Urothelium cell line (cell line): ENCODE data around the gene SLC7A5.
"Not testable (repeated sequence)": the region's sequence is repeated elsewhere in the genome, so short reads cannot be mapped to it uniquely, and the experiment has no call there.

Experiments used
- DNase-seq: peaks from one replicate; pipeline ENCODE4 v3.0.0; 2011; ENCODE audit warnings: low spot score, mixed read lengths
- FAIRE-seq: peaks from 2 replicates; lab custom pipeline; 2011; peaks lifted over from hg19 to GRCh38; lab: Jason Lieb, UNC

SLC7A5 gene

DNA sequence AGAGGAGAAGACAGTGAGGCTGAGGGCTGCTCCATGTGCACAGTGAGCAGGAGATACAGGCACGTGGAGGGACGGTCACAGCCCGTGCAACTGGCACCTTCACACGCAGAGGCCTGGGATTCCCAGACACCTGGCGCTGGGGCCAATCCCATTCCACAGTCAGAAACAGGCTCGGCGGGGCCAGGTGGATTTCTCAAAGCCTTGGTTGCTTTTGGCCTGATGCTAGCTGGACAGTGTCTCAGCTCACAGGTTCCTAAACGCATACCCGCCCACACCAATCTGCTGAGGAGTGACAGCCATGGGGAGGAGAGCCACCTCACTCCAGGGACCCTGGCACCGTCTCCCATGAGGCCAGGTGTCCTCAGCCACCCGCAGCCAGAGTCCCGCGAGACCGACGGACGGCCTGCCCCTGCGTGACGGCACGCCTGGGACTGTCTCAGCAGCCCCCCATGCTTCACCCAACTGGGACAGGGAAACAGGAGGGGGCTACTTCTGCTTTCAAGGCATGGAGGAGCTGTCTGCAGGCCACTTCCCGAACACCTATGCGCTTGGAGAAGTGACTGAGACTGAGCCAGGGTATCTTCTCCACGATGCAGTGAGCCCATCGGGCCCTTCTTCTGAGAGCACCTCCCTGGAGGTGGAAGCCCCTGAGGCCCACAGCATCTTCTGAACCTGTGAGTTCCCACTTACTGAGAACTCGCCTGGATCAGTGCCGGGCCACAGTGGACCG, 6.5 kb downstream of the SLC7A5 start:
- DNase-seq, FAIRE-seq: not testable (repeated sequence)

DNA sequence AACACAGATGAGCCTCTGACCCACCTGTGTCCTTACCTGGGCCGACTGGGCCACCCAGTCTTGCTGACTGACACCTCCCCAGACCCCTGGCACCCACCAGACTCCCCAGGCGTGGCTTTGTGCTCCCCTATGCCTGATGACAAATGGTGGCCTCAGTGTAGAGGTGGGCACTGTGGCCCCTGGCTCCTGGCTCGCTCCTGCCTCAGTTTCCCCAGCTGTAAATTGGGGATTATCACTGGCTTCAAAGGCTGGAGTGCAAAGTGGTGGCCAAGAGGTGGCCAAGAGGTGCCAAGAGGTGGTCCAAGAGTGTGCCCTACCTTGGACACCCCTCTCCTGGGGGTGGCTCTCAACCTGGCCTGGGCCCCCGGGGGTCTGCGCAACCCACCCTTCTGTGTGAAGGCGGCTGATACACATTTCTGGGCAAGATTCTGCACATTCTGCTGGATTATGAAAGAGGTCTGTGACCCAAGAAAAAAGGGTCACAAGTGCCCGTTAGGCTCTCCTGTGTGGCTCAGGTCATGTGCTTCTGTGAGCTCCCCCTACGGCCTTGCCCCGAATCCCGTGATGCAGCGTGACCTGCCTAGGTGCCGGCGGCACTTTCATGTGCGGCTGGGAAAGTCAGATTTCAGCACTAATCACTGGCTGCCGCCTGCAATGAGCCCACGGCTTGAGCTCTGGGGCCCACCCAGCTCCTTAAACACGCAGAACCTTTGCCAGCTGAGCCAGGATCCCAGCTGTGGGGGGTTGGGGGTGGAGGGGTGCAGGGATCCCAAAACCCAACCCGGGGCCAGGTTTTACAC, 7.8 kb downstream of the SLC7A5 start:
- DNase-seq, FAIRE-seq: not testable (repeated sequence)

DNA sequence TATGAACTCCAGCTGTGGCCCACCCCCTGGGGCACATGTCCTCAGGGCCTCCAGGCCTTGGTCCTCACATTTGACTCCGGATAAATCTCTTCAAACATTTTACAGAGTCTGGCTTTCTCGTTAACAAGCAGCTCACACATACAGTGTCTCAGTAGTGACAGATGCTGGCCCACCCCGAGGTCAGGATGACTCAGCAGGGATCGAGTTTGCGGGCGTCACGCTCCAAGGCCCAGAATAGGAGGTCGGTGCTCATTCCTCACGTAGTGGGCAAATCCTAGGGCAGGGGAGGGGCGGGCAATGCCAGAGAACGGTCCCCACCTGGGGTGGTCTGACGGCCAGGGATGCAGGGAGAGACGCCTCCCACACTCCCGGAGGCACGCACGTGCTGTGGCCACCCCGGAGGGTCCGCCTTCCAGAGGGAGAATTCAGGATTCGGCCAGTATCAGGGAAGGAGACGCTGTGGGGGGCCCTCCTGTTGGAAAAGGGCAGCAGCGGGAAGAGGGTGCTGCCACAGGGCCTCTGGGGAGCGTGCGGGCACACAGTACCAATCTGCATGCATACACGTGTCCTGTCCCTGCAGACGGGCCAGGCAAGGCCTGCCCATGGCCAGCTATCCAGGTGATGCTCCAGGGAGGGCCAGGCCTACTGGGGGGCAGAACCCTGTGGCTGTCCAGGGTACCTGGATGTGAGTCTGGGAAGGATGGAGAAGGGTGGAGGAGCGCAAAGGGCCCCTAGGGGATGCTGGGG, 8.6 kb downstream of the SLC7A5 start:
- DNase-seq = no peak
- no peak for FAIRE-seq

DNA sequence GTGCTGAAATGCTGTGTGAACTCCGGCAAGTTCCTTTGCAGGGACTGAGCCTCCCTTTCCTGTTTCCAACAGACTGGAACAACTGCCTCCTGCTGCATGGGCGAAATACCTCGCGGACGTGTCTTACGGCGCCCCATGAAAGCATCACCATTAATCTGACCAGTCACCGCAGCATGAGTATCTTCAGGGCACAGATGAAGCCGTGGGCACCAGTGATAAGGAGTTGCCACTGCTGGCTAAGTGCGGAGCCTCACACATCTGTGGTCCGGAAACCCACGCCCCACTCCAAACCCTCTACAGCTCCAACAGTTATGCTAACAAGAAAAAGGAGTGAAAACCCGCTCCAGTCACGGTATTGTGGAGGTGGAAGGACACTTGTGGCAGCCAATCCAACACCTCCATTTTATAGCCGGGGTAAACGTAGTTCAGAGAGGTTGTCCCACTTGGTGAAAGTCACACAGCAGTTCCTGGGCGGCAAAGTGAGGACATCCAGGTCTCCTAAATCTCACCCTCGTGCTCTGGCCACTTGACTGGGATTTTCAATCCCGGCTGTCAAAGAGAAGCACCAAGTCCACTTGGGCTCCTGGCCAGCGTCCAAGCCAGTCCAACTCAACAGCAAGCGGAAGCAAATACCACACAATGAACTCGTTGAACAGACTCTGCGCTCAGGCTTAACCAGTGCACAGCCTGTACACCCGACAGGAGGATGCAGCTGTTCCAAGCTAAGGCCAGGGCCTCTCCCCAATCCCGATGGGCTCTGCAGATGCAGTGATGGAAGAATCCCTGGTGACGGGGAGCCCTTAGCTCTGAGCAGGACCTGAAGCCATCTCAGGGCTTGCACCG, 10.9 kb downstream of the SLC7A5 start:
- FAIRE-seq = not testable (repeated sequence)

DNA sequence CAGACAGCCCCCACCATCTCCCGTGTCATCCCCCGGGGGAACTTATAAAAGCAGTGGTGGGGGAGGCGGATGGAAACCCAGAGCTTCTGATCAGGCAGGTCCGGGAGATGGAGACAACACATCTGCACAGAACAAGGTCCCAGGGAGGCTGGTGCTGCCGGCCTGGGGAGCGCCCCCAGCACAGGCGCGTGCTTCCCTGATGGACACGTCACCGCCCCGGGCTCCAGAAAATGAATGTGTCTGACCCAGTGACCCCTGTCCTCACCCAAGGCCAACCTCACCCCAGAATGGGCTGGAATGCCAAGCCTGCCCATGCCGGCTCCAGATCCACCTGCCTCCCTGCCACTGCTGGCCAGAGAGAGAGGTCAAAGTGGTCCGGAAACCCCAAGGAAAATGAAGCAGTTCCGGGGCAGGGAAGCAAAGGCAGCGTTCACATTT, 12.5 kb downstream of the SLC7A5 start:
- FAIRE-seq (no peak), DNase-seq (no peak)

More for the DNA sequence above, 10.9 kb downstream of the SLC7A5 start:
- DNase-seq = not testable (repeated sequence)

DNA sequence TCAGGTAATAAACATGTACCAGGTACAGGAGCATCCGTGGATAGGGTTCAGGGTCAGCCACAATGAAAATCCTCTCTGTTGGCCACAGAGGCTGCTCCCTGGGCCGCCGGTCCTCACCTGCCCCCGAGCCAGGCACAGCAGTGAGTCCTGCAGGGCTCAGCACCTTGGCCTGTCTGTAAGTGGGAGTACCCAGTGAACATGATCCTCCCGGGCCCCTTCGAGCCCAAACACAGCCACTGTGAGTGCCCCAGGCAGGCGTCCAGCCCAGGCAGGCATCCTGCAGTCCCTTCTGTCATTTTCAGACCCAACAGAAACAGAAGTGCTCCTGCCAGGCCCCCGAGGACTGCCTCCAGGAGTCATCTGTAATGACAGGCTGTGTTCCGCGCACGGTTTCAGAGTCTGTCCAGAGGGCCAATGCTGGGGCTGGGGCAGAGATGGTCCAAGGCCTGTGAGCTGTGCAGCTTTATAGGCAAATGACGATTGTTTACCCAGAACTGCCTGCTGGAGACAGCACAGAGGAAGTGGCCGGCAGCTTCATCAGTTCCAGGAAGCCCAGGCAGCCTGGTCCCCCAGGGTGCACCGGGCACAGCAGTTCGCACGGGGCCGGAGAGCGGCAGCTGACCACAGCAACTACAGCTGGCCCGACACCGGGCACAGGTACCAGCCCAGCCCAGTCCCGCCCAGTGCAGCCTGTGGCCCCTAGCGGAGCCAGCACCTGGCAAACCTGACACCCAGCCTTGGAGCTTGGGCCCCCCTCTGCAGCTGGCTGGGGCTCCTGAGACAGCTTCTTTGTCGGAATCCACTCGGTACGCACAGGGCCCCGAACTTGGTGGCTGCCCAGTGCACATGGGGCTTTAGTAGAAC, 13.2 kb downstream of the SLC7A5 start:
- FAIRE-seq = no peak
- no peak for DNase-seq

DNA sequence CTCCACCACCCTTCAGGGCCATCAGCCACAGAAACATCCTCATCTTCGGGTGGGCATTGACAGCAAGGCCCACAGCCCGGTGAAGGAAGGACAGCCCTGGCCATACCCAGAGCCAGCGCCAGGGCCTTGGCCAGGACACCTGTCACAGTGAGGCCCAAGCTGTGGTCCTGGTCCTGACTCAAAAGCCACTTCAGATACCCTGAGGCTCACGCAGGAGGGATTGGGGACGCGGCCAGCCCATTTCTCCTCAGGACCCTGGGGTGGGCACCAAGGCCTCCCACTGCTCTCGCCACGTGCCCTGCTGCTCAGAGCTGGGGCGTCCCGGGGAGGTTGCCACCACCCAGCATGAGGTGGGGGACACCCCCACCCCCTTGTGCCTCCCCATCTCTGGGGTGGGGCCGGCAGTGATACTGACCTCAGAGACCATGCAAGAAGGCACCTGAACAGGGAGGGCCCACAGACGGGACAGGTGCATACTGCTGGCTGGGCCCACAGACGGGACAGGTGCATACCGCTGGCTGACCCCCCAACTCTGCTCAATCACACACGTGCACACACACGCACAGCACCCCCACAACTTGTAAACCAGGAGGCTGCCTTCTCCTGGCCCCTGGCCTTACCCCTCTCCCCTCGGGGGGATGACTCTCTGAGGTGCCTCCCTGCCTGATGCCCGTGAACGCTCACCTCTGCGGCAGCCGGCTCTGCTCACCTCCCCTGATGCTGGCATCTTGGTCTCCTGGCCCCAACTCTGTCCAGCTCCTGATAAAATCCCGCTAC, 14.2 kb downstream of the SLC7A5 start:
- FAIRE-seq = no peak
- DNase-seq = no peak

DNA sequence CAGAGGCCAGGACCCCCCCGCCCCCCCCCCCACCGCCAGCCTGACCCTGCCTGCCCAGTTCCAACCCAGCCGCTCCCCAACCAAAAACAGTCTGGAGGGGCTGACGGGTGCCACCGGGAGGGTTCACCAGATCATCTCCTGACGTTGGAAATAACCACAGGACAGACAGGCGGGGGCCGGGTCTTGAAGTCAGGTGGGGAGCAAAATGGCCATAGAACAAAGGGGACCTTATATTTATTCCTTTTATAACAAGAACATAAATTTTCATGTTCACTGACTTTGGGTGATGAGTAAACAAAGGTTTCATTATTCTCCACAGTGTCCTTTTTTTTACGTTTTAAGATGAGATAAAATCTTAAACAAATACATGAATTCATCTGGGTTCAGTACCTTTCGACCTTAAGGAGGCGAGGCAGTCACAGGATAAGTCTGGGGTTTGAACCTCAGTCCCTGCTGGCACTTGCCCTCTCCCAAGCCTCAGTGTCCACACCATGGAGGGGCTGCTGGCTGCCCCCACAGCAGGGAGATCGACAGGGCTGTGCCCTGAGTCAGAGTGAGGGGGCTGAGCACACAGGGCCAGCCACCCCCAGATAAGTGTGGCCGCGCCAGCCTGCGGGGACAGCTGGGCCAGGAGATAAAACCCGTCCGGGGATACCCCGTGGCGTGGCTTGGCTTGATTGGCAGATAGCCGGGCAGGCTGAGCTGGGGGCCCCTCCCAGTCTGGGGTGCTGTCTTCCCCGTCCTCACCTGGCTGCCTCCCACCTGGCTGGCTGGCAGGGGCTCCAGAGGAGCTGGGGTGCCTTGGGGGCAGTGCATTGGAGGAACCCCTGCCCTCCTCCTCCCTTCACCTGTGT, 15.0 kb downstream of the SLC7A5 start:
- peak; percentile 46 for DNase-seq
- no peak for FAIRE-seq

DNA sequence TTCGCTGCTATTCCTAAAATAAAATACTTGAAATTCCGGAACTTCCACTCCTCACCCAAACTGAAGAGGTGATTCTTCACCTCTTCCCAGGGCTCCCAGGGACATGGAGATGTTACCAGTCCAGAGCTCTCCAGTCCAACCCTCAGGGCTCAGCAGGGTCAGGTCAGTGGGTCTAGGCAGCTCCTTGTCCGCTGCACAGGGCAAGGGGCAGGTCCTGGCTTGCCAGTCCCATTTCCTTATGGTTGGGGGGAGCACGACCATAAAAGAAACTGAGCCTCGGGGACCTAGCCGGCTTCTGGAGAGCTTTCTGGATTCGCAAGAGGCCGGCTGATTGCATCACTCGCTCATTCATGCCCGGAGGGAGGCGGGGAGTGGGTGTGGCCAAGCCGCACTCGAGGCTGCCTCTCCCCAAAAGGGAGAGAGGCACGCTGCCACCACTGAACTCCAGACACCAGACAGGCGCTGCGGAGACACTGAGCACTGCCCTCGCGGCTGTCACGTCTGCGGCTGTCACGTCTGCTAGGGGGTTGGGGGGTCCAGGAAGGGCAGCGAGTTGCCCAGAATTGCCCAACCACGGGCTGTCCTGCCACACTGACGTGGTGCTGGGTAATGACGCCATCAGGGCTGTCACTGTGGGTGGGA, 15.8 kb downstream of the SLC7A5 start:
- DNase-seq (peak; percentile 93), FAIRE-seq (no peak)

DNA sequence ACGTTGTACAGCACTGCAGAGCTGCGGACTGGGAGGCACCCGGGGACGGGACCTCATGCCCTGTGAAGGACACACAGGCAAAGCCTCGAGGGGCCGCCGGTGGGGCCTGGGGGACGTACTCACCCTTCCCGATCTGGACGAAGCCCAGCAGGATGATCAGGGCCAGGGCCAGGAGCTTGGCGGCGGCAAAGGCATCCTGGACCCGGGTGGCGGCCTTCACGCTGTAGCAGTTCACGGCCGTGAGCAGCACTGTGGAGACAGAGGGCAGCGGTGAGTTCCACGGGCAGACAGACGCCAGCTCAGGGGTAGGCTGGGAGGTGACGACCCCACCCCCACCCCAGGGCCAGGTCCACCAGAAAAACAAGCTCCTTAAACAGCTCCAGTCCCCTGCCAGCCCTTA, 17.7 kb downstream of the SLC7A5 start:
- DNase-seq (no peak), FAIRE-seq (no peak)

DNA sequence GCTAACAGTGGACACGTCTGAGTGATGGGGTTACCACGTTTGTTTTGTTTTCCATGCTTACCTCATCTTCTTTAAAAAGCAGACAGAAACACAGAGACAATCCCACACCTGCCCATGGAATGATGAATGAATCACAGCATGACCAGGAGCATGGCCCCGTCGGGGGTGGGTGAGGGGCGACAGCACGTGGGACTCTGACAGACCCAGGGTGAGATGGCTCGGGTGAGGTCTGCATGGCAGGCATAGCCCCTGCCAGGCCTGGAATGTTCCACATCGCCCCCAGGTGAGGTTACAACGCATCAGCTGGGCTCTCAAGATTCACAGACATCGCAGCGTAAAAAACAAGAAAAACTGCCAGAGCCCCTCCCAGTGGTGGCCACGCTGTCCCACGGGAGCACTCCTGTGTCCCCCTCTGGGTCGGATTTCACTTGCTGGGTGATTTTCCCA, 18.1 kb downstream of the SLC7A5 start:
- DNase-seq = no peak
- FAIRE-seq = no peak

DNA sequence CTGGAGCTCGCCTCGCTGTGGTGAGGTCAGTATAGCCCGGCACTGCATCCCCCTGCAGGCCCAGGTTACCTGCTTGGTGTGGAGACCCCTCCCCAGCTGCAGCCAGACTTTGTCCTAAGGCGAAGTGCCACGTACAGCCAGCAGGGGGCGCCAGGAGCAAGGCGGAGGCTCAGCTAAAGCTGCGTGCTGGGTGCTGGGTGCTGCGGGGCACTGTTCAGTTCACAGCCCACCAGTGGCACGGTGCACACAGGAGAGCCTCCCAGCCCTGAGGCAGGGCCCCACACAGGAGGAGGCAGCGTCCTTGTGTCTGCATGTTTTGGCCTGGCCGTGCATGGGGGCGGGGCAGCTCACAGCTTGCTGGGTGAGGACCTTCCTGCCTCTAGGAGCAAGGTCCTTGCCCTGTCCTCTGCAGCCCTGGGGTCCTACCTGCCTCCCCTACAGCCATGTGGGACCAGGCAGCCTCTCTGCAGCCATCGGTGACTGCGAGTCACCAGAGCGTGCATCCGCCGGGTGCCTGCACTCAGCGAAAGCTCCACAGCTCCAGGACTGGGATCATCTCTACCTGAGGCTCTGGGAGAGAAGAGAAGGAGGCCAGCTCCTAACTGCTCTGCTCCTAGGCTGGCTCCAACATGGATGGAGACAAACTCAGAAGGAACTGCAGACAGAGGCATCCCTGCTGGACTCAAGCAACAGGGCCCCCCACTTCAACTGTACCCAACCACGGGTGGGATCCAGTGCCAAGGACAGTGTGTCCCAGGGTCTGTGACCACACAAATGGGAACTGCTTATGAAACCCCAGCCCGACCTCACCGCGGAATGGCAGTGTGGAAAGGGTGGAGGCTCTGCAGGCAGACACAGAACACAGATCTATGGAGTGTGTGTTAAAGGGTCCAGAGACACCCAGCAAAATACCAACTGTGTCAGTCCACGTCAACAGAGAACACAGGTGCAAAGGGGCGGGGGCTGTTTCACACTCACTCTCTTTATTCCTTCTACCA, 19.0 kb downstream of the SLC7A5 start:
- DNase-seq (peak; percentile 74), FAIRE-seq (no peak)

DNA sequence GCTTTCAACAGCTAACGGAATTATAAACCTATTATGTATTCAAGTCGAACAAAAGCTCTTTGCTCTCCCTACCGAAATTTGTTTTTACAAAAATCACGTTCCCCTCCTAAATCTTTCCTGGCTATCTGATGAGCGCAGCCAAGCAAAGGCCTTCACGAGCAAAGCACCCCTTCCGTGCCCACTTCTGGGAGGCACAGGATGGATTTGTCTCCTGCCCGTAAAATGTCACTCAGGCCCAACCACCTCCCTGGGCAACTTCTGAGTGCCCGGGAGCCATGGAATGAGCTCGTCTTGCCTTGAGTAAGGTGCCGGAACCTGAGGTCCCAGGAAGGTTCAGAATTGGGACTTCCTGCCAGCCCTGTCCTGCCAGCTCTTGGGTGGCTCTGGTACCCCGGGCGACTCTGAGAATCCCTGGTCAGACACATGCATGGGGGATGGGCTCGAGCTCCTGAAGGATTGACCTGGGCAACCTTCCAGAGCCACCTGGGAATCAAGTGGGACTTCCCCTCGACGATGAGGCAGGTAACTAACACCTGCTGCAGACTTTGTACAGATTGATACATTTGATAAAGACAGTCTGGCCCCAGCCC, 19.8 kb downstream of the SLC7A5 start:
- no peak for DNase-seq
- FAIRE-seq = no peak

DNA sequence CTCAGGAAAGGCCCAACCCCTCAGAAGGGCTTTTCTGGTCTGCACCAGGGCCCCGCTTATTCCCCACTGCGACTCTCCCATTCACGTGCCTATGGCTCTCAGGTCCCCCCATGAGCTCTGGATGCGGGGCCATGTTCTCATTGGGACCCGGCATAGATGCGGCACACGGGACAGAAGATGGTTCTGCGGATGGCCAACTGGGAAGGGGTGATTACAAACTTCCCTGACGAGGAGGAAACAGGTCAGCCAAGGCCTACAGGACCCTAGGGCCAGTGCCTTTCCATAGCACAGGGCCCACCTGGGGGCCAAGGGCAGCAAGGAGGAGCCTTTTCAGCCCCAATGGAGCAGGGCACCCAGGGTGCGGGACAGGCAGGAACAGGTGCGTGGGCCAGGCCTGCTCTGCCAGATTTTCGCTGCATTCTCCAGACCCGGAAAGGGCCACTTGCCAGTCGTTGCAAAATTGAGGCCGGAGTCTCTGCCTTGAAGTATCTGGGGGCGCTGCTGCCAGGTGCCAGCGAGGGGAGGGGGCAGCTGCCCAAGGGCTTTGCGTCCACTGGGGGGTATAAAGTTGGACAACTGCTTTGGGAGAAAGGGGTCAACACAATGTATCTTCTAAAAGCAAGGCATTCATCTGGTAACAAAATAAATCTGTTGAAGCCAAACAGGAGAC, 20.5 kb downstream of the SLC7A5 start:
- no peak for FAIRE-seq
- DNase-seq = no peak
